Measurements from ENCODE around the gene RNF2. TPM values are rescaled to one million over a fixed set of nuclear protein-coding genes. Genes with fewer than 3 reads are reported as not detected.
"Not testable (repeated sequence)": the region's sequence is repeated elsewhere in the genome, so short reads cannot be mapped to it uniquely, and the experiment has no call there.

Gene RNF2
- total RNA-seq, 1 experiment from 2014 or later, result 30.0 TPM

DNA sequence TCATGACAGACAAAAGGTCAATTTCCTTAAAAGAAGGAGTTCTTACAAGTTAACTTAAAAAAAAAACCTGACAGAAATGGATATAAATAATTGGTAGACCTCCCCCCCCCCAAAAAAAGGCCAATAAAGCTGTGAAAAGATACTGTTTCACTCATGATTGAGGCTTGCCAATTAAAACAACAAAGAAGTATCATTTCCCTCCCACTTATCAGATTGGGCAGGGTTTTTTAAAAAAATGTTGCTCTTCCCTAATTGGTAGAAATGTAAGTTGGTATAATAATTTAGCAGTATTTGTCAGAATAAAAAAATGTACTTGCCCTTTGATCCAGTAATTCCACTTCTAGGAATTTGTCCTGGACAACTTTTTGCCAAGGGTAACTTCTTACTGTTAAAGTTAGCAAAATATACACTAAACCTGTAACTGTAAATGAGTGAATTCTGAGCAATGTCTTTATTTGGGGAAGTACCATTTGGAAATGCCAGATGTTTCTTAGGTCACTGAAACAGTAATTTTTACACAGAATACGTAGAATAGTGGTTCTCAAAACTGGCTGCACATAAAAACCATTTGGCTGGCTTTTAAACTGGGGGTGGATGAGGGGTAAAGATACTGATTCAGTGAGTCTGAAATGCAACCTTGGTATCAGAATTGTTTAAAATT lies 17.5 kb downstream of the RNF2 start:
- Histone ChIP-seq H3K27ac (no peak overlapping the region), H3K36me3 (peaks cover 2% of the 10 kb centered on the region; the same call in 1 of the 2 replicates), H3K4me1 (no peaks in the 10 kb centered on the region), H3K27me3 (no peaks in the 10 kb centered on the region), H3K9me3 (replicated peaks) (no peaks in the 10 kb centered on the region), H3K4me3 (no peak overlapping the region)
- no peak for DNase-seq

DNA sequence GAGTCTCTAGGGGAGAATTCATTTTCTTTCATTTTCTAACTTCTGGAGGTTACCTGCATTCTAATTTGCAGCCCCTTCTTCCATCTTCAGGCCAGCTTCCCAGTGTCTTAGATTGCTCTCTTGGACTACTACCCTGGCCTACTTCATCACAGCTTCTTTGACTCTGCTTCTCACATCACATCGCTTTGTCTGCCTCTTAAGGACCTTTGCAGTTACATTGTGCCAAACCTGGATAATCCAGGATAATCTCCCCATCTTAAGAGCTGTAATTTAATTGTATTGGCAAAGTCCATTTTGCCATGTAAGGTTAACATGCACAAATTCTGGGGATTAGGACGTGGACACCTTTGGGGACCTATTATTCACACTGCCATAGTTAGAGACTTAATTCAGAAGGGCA lies 18.4 kb downstream of the RNF2 start:
- H3K4me1 ChIP-seq, result no peaks in the 10 kb centered on the region
- no peaks in the 10 kb centered on the region for H3K27me3 ChIP-seq
- H3K9me3 ChIP-seq (replicated peaks), result no peaks in the 10 kb centered on the region
- peaks cover 2% of the 10 kb centered on the region; the same call in 1 of the 2 replicates for H3K36me3 ChIP-seq
- H3K4me3 ChIP-seq, result no peak overlapping the region
- H3K27ac ChIP-seq, result no peak overlapping the region
- no peak for DNase-seq

- H3K27me3 ChIP-seq; H3K4me3 ChIP-seq; H3K9me3 ChIP-seq (replicated peaks); H3K27ac ChIP-seq; H3K4me1 ChIP-seq; DNase-seq; H3K36me3 ChIP-seq: not testable (repeated sequence)
Measured at GRCh38 chr1:185065006-185065405, 19.6 kb downstream of the RNF2 start.

DNA sequence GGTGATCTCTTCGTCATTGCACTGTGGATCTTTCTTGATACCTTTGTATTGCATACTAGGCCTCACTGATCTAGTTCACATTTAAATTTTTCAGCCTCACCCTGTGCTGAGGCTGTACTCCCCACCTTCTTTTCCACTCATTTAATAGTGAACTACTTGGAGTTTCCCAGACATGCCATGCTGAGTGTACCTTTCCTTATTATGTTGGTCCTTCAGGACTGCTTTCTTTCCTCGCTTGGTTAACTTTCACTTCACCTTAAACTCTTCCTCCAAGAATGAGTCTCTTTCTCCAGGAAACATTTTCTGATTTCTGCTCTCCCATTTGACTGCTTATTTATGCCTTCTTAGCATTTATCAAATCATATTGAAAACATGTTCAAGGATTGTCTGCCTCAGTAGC lies 20.8 kb downstream of the RNF2 start:
- H3K4me3 ChIP-seq, result no peak overlapping the region
- no peaks in the 10 kb centered on the region for H3K4me1 ChIP-seq
- no peak for DNase-seq
- H3K36me3 ChIP-seq, result peaks cover 2% of the 10 kb centered on the region; the same call in 1 of the 2 replicates
- no peaks in the 10 kb centered on the region for H3K27me3 ChIP-seq
- H3K27ac ChIP-seq, result no peak overlapping the region
- no peaks in the 10 kb centered on the region for H3K9me3 ChIP-seq (replicated peaks)

- H3K9me3 ChIP-seq (replicated peaks), result no peaks in the 10 kb centered on the region
- DNase-seq, result no peak
- no peak overlapping the region for H3K4me3 ChIP-seq
- peaks cover 2% of the 10 kb centered on the region; the same call in 1 of the 2 replicates for H3K36me3 ChIP-seq
- no peak overlapping the region for H3K27ac ChIP-seq
- no peaks in the 10 kb centered on the region for H3K27me3 ChIP-seq
- no peaks in the 10 kb centered on the region for H3K4me1 ChIP-seq
Measured at GRCh38 chr1:185068341-185068740, 23.0 kb downstream of the RNF2 start.

- no peak overlapping the region for H3K27ac ChIP-seq
- no peak for DNase-seq
- peaks cover 2% of the 10 kb centered on the region; the same call in 1 of the 2 replicates for H3K36me3 ChIP-seq
- no peaks in the 10 kb centered on the region for H3K4me1 ChIP-seq
- no peaks in the 10 kb centered on the region for H3K27me3 ChIP-seq
- no peaks in the 10 kb centered on the region for H3K9me3 ChIP-seq (replicated peaks)
- H3K4me3 ChIP-seq, result no peak overlapping the region
Measured at GRCh38 chr1:185069202-185069772, 23.9 kb downstream of the RNF2 start.

DNA sequence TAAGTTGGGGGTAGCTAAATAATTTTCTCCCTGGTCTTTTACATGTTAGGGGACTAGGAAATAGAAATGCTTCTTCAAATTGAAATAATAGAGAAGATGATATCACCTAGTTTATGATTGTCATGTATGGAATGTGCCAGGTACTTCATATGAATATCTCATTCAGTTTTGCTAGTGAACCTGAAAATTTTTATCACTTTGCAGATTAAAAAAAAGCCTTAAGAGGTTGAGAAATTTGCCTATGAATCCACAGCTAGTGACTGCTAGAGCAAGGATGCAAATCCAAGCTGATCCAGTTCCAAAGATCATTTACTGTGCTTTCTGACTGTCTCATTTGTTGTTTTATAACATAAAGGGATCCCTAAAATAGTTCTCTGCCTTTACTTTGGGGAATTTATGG lies 24.7 kb downstream of the RNF2 start:
- H3K9me3 ChIP-seq (replicated peaks), result no peaks in the 10 kb centered on the region
- H3K4me1 ChIP-seq, result no peaks in the 10 kb centered on the region
- no peak overlapping the region for H3K4me3 ChIP-seq
- no peak for DNase-seq
- H3K36me3 ChIP-seq, result peaks cover 2% of the 10 kb centered on the region; the same call in 1 of the 2 replicates
- H3K27ac ChIP-seq, result no peak overlapping the region
- H3K27me3 ChIP-seq, result no peaks in the 10 kb centered on the region

DNA sequence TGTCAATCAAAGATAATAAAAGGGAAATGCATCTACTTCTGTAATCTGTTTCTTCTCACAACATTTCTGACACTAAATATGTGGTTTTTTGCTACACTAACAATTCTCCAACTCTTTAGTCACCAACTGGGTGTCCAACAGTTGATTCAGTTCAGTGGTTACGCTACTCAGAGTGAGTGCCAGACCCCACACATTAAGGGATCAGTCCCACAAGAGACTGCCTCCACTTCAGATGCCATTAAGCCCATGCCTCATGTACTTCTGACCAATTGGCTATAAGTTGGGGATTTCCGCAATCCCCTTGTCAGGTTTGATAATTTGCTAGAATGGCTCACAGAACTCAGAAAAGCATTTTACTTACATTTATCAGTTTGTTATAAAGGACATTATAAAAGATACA lies 28.4 kb downstream of the RNF2 start:
- DNase-seq, result no peak
- H3K36me3 ChIP-seq, result no peaks in the 10 kb centered on the region
- no peaks in the 10 kb centered on the region for H3K9me3 ChIP-seq (replicated peaks)
- H3K27me3 ChIP-seq, result no peaks in the 10 kb centered on the region
- H3K4me1 ChIP-seq, result no peaks in the 10 kb centered on the region
- H3K27ac ChIP-seq, result no peak overlapping the region
- no peak overlapping the region for H3K4me3 ChIP-seq

DNA sequence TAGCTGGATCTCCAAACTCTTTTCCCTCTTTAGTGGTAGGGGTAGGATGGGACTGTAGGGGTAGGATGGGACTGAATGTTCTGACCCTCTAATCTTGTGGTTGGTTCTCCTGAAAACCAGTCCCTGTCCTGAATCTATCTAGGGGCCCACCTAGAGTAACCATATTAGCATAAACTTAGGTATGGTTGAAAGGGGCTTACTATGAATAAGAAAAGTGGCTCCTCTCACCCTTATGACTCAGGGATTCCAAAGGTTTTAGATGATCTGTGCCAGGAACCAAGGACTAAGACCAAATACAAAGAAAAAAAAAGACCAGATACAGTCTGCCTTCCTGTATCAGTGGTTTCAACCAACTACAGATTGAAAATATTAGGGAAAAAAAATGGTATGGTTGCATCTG lies 28.9 kb downstream of the RNF2 start:
- Histone ChIP-seq H3K36me3 (no peaks in the 10 kb centered on the region), H3K27ac (no peak overlapping the region), H3K9me3 (replicated peaks) (no peaks in the 10 kb centered on the region), H3K4me3 (no peak overlapping the region), H3K27me3 (no peaks in the 10 kb centered on the region), H3K4me1 (no peaks in the 10 kb centered on the region)
- no peak for DNase-seq

GRCh38 chr1:185075476-185075875 lies 30.1 kb downstream of the RNF2 start:
- H3K4me1 ChIP-seq, result no peaks in the 10 kb centered on the region
- DNase-seq, result no peak
- H3K9me3 ChIP-seq (replicated peaks), result no peaks in the 10 kb centered on the region
- H3K27me3 ChIP-seq, result no peaks in the 10 kb centered on the region
- no peaks in the 10 kb centered on the region for H3K36me3 ChIP-seq
- H3K27ac ChIP-seq, result no peak overlapping the region
- H3K4me3 ChIP-seq, result no peak overlapping the region

DNA sequence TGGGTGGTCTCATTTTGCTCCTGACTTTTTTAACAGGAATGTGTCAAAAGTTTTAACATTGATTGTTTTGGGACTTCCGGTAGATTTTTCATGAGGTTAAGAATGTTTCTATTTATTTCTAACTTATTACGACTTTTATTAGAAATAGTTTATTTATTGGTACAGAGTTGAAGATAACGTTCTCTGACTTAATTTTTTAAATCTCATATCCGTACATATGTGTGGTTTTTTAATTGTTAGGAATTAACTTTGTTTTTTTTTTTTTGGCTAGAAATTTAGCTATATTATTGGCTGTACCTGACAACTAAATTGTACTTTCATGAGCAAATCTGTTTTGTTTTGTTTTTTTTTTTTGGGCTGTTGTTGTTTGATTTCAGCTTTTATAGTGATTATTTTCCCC lies 32.0 kb downstream of the RNF2 start:
- H3K9me3 ChIP-seq (replicated peaks), result no peaks in the 10 kb centered on the region
- no peak overlapping the region for H3K4me3 ChIP-seq
- no peaks in the 10 kb centered on the region for H3K4me1 ChIP-seq
- H3K36me3 ChIP-seq, result no peaks in the 10 kb centered on the region
- no peak for DNase-seq
- no peaks in the 10 kb centered on the region for H3K27me3 ChIP-seq
- H3K27ac ChIP-seq, result no peak overlapping the region

GRCh38 chr1:185080422-185080821 lies 35.1 kb downstream of the RNF2 start:
- Histone ChIP-seq H3K4me3 (no peak overlapping the region), H3K4me1 (no peaks in the 10 kb centered on the region), H3K9me3 (replicated peaks) (no peaks in the 10 kb centered on the region), H3K36me3 (no peaks in the 10 kb centered on the region), H3K27ac (no peak overlapping the region), H3K27me3 (no peaks in the 10 kb centered on the region)
- DNase-seq, result no peak

GRCh38 chr1:185083818-185084217 lies 38.5 kb downstream of the RNF2 start:
- H3K9me3 ChIP-seq (replicated peaks), result no peaks in the 10 kb centered on the region
- no peak overlapping the region for H3K27ac ChIP-seq
- no peak for DNase-seq
- H3K27me3 ChIP-seq, result no peaks in the 10 kb centered on the region
- peaks cover 3% of the 10 kb centered on the region; the same call in 1 of the 2 replicates for H3K36me3 ChIP-seq
- no peaks in the 10 kb centered on the region for H3K4me1 ChIP-seq
- H3K4me3 ChIP-seq, result no peak overlapping the region

GRCh38 chr1:185087101-185087500 lies 41.7 kb downstream of the RNF2 start:
- no peaks in the 10 kb centered on the region for H3K27me3 ChIP-seq
- H3K4me3 ChIP-seq, result no peak overlapping the region
- H3K4me1 ChIP-seq, result no peaks in the 10 kb centered on the region
- no peak for DNase-seq
- peaks cover 5% of the 10 kb centered on the region for H3K36me3 ChIP-seq
- H3K27ac ChIP-seq, result no peak overlapping the region
- H3K9me3 ChIP-seq (replicated peaks), result no peaks in the 10 kb centered on the region

GRCh38 chr1:185087746-185088145 lies 42.4 kb downstream of the RNF2 start:
- Histone ChIP-seq H3K36me3 (peaks cover 5% of the 10 kb centered on the region), H3K9me3 (replicated peaks) (no peaks in the 10 kb centered on the region), H3K27ac (no peak overlapping the region), H3K4me3 (no peak overlapping the region), H3K4me1 (no peaks in the 10 kb centered on the region), H3K27me3 (no peaks in the 10 kb centered on the region)
- DNase-seq, result no peak

DNA sequence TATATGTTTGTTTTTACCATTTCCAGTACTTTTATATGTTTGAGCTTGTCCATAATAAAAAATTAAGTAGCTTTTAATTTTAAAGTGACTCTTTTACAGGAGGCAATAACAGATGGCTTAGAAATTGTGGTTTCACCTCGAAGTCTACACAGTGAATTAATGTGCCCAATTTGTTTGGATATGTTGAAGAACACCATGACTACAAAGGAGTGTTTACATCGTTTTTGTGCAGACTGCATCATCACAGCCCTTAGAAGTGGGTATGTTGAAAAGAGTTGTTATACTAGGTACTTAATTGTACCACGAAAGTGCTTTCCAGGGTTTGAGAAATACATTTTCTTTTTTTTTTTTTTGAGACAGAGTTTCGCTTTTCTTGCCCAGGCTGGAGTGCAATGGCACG lies 46.1 kb downstream of the RNF2 start:
- no peak for DNase-seq
- H3K27me3 ChIP-seq, result no peaks in the 10 kb centered on the region
- peaks cover 23% of the 10 kb centered on the region for H3K36me3 ChIP-seq
- no peaks in the 10 kb centered on the region for H3K4me1 ChIP-seq
- H3K4me3 ChIP-seq, result no peak overlapping the region
- H3K9me3 ChIP-seq (replicated peaks), result no peaks in the 10 kb centered on the region
- no peak overlapping the region for H3K27ac ChIP-seq
